GM04504 (cell line): Measurements from ENCODE around the gene CENPF.
"Not testable (repeated sequence)": the region's sequence is repeated elsewhere in the genome, so short reads cannot be mapped to it uniquely, and the experiment has no call there.

ENCODE experiments used
- DNase-seq: peaks from one replicate; pipeline ENCODE4 v3.0.0-alpha.2; 2012; ENCODE audit warnings: low read depth

Gene CENPF, protein sequence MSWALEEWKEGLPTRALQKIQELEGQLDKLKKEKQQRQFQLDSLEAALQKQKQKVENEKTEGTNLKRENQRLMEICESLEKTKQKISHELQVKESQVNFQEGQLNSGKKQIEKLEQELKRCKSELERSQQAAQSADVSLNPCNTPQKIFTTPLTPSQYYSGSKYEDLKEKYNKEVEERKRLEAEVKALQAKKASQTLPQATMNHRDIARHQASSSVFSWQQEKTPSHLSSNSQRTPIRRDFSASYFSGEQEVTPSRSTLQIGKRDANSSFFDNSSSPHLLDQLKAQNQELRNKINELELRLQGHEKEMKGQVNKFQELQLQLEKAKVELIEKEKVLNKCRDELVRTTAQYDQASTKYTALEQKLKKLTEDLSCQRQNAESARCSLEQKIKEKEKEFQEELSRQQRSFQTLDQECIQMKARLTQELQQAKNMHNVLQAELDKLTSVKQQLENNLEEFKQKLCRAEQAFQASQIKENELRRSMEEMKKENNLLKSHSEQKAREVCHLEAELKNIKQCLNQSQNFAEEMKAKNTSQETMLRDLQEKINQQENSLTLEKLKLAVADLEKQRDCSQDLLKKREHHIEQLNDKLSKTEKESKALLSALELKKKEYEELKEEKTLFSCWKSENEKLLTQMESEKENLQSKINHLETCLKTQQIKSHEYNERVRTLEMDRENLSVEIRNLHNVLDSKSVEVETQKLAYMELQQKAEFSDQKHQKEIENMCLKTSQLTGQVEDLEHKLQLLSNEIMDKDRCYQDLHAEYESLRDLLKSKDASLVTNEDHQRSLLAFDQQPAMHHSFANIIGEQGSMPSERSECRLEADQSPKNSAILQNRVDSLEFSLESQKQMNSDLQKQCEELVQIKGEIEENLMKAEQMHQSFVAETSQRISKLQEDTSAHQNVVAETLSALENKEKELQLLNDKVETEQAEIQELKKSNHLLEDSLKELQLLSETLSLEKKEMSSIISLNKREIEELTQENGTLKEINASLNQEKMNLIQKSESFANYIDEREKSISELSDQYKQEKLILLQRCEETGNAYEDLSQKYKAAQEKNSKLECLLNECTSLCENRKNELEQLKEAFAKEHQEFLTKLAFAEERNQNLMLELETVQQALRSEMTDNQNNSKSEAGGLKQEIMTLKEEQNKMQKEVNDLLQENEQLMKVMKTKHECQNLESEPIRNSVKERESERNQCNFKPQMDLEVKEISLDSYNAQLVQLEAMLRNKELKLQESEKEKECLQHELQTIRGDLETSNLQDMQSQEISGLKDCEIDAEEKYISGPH (N-terminal part only)

DNA sequence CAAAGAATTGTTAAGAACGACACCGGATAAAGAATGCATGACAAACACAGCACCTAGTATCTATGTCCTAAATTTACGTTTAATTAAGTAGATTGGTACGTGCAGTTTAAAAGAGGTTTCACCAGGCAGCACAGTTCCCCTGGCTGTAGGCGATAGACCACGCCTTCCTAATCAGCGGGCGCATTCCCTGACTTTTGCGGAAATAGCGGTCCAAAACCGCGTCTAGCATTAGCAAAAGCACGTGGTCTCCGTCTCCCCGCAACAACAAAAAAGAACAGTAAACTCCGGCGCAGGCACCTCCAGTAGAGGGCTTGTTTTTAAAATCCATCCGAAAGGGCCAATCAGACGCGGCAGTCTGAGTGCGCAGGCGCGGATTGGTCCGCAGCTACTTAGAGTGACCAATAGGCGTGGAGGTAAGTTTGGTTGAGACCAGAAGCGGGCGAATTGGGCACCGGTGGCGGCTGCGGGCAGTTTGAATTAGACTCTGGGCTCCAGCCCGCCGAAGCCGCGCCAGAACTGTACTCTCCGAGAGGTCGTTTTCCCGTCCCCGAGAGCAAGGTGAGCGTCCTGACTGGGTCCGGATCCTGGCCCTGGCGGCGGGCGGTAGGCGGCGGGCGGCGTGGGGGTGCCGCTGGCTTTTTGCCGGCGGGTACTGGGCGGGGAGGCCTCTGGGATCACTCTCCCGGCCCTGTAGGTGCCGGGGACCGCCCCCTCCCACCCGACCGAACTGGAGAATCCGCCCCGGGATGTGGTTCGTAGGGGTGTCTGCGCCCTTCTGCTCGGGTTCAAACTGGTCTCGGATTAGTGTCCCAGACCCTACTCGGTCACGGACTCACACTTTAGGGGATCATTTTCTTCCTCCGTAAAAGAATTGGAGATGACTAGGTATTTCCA lies at the start of gene CENPF:
Gene CENPF, plus strand, starts transcription at position 432 of the 894 bp plus-strand sequence. CDS start 10,560 bp downstream, outside the sequence.
- DNase-seq: peak; percentile 97

DNA sequence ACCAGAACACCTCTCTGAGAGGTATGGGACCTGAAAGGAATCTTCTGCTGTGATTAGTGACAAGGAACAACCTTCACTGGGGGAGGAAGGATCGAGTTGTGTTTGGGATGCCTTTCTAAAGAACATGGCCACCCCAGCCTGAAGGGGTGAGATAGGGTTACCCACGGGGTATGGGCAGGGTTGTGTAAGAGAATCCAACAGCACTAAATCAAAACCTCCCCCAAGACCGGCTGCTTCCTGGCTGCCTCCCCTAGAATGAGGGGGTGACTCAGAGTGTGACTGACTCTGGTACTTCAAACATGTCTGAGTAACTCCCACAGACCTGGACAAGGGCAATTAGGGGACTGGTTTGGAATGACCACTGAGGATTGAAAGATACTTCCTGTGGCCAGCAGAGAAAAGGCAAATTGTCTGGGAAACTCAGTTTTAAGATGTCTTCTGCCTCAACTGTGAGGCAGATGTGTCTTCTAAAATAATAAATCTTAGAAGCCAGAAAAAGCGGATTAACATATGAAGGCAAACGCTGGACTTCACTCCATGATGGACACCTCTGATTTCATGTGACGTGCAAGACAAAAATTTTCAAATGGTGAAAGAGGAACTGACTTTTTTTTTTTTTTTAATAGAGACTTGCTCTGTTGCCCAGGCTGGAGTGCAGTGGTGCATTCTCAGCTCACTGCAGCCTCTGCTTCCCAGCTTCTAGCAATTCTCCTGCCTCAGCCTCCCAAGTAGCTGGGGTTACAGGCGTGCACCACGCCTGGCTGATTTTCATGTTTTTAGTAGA lies 44.9 kb upstream of the CENPF start:
- DNase-seq: peak; percentile 88

DNA sequence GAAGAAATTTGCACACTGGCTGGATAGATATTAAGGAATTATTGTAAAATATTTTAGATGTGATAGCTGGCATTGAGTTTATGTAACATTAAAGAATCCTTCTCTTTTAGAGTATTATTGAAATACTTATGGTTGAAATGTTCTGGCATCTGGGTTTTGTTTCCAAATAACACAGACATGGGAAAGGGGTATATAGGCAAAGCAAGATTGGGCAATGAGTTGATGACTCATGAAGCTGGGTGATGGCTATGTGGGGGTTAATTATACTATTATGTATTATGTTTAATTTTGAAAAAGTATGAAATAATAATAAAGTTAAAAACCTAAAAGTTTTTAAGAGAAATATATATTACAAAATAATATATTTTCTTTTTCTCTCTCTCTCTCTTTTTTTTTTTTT lies 39.1 kb upstream of the CENPF start:
- no peak for DNase-seq

DNA sequence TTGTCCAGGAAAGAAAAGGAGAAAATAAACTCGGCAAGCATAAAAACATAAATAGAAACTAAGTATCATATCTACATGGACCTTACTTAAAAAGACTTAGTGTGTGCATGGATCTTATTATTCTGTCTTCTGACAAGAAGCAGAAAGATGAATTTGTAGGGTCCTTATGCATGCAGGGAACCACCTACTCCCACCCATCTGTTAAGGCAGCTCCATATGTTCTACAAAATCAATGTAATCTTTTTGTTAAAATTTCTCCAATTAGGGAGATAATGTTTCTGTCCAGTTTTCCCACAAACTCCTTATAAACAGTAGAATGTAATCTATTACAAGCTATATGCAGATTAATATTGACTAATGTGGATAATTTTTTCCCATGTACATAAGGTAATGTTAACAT lies 37.7 kb upstream of the CENPF start:
- DNase-seq: no peak

DNA sequence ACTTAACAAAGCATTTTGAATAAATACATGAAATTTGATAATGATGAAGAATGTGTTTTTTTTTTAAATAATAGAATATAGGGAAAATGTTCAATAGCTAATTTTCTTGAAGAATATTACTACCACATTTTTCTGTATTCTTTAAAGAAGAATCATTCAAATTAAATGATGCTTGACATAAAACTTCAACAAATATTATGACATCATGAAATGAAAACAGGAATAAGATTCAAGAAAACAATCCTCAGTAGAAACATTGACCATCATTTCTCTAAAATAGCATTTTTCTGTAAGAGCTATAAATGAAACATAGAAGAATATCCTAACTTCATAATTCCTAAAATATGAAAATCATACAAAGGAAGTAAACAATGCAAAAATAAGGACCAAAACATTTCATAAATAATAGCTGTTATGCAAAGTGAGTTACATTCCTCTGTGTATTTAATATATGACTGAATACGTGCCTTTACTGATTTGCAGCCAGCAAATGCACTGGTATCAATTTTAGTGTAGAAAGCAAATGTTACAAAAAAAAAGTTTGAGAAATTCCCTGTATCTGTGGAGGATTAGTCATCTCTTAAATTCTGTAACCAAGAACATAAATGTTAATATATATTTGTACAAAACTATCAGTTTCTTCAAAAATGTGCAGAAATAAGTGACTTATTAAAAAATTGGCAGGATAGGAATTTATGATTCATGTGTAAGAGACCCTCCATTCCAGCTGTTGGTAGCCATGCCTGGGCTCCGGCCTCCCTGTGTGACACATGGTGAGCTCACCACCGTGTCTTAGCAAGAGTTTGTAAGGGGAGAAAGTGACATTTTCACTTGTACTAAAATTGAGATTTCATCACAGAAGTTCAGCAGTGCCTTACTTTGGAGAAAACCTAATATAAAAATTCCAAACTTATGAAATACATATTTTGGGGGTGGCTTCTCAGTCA lies 36.6 kb upstream of the CENPF start:
- DNase-seq: no peak

DNA sequence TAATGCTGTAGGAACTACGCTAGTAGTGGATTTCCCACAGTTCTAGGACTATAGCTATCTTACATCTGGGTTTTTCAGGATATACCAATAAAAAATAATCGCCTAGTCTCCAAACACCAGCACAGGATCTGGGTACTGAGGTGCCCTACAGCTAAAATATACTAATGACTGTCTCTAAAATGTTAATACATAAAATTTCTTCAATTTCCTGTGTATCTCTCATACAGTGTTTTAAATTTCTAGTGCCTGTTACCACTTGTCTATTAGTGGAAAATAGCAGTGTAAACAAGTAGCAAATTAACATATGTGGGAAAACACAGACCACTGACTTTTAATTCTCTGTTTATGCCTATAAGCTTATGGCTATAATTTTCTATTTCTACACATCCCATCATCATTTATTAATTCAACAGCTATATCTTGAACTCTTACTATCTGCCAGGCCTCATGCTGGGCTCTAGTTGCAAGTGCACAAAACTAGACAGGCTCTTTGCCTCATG lies 35.5 kb upstream of the CENPF start:
- DNase-seq: no peak

DNA sequence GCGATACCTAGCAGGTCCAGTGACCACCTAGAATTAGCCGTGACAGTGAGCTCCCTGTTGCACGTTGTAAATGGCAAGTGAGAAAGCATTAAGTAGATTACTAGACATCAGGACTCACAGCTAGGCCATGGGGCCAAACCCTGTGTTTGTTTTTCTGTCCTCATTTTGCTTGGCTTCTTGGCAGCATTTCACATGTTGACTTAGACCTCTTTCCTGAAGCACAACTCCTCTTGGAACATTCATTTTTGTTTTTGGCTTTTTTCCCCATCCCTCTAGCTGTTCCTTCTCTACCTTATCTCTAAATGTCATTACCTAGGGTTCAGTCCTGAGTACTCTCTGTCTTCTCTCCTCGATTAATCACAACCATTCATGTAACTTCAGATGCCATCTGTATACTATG lies 34.7 kb upstream of the CENPF start:
- no peak for DNase-seq

DNA sequence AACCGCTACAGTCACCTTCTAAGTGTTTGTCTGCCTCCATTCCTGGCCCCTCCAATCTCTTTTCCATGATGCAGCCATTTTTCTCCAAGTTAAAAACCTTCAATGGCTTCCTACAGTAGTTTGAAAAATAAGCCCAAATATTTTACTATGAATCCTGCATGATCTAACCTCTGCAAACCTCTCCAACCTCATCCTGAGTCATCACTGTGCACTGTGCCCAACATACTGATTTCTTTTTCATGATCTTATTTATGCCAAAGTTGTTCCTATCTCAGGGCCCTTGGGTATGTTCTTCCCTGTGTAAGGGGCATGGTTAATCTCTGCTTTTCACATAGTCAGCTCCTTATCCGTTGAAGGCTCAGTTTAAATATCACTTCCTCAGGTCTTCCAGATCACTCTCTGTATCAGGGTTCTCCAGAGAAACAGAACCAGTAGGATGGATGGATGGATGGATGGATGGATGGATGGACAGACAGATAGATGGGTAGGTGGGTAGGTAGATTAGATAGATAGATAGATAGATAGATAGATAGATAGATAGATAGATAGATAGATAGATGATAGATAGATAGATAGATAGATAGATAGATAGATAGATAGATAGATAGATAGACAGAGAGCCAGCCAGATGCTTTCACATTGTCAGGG lies 33.5 kb upstream of the CENPF start:
- DNase-seq: no peak

DNA sequence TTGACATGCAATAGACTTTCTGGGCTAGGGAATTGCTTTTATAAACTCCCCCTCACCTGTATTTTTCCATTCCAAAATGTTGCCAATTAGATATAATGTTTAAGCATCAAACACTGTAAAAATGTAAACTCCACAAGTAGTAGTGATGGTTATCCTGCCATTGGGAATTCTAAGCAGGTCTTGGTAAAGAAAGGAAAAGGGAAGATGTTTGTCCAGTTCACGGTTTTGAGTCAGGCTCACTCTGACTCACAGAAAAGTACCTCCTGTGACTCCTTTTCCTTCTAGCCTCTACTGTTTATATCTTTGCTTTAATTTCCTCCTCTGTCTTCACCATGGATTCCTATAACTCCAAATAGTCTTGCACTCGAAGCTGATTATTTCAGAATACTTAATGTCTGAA lies 32.6 kb upstream of the CENPF start:
- DNase-seq: no peak

DNA sequence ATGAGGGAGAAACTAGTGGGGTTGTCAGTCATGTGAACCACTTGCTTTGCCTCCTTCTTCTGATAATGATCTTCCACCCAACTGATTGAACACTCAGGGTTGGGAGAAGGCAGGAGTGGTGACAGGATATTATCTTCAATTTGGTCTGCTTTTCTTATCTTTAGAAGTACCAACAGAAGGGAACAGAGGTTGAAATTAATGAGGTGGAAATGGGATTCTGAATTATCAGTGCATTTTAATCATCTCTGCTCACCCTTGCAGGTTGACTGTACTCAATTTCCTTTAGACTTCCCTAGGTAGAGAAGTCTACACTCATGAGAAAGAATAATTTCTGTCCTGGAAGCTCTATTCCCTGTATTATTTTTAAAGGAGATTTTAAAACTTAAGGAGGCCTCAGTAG lies 31.7 kb upstream of the CENPF start:
- no peak for DNase-seq

DNA sequence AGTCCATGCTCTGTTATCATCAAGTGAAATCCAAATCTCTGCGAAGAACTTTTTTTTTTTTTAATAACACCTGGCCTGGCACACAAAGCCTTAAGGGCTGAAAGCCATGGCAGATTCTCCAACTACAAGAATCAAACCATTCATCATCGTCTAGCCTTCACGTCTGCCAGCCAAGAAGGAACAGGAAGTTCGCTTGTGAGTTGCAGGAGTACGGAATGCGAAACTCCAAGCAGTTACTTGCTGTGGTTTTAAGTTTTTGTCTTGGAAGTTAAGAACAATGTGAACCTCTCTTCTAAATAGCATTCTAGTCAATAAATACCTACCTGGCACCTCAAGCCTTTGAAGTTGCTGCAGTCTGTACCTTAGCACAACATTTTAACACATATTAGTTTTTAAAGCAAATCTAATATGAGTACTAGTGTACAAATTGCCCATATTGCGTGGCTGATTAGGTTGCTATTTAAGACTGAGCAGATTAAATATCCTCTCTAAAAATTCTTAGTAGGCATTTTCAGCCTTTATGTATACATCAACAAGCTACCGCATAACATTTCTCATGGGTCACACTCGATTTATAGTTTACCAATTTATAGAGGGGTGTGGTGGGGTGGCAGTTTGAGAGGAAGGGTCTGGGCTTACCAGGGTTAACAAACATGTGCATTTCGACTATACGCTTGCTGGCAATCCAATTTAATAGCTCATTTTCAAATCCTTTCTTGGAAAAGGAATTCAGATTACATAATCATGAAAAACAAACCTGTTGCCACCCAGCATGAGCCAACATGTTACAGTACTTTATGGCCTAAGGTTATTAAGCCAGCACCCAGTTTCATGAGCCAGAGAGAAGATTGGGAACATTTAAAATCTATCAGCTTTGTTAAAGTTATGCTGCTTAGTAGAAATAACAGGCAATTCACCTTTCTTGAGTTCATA lies 29.3 kb upstream of the CENPF start:
- no peak for DNase-seq

DNA sequence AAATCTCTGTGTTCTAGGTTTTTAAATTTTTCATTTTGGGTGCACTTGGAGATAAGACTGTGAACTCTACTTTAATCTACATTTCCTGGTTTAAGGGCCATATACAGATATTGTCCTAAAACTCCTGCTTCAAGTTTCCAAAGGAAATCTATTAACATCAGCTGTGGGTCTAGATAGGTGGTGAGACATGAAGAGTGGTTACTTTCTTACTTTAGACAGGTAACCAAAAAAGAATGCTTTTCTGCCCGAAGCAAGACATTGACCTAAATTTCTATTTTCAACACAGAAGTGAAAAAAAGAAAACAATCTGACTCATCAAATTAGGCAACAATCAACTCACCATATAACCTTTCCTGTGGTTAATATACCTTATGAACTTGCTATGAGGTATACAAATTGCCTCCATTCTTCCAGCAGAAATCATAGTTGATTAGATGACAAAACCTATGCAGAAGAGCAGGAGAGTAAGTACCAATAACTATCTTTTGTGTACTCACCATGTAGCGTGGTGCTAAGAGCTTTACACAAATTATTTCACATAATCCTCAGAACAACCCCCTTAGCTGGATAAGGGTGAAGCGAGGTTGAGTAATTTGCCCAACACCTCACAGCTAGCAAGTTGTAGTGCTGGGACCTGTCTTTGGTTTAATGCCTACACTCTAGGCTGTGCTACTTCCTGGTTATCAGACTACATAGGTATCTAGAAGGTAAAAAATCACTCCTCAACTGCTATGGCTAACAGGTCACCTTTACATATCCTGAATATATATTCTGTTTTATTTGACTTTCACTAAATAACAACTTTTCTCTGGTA lies 28.2 kb upstream of the CENPF start:
- no peak for DNase-seq

DNA sequence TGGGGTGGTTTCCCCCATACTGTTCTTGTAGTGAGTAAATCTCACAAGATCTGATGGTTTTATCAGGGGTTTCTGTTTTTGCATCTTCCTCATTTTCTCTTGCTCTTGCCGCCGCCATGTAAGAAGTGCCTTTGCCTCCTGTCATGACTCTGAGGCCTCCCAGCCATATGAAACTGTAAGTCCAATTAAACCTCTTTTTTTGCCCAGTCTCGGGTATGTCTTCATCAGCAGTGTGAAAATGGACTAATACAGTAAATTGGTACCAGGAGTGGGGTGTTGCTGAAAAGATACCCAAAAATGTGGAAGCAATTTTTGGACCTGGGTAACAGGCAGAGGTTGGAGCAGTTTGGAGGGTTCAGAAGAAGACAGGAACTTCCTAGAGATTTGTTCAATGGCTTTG lies 26.9 kb upstream of the CENPF start:
- not testable (repeated sequence) for DNase-seq

DNA sequence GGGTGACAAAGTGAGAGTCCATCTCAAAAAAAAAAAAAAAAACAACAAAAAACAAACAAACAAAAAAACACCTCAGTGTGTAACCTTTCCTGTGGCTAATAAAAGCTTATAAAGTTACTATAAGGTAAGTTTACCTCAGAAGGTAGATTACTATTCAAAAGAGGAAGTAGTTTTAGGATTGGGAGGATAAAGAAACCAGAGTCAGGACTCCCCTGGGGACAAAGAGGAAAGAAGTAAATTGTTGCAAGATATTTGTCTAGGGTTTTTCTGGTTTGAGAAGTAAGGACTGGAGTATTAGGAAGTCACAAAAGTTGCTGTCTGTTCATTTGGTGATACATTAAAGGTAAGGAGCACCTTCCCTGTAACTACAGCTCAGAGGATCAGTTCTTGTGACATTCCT lies 23.8 kb upstream of the CENPF start:
- no peak for DNase-seq

DNA sequence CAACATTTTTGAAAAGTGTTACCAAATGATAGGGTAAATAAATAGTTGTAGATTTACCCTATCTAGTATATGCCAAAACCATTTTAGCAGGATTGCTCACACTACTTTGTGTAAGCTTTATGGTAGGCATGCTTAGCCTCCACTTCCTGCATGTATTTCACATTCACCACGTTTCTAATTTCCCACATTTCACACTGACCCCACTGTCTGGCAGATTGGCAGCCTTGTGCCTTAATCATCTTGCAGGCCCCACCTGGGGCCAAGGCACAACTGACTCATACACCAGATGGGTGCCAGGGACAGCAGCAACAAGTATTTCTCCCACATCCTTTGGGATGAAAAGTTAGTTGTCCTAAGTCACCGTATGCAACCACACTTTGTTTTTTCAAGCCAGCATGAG lies 21.2 kb upstream of the CENPF start:
- DNase-seq: peak; percentile 83

DNA sequence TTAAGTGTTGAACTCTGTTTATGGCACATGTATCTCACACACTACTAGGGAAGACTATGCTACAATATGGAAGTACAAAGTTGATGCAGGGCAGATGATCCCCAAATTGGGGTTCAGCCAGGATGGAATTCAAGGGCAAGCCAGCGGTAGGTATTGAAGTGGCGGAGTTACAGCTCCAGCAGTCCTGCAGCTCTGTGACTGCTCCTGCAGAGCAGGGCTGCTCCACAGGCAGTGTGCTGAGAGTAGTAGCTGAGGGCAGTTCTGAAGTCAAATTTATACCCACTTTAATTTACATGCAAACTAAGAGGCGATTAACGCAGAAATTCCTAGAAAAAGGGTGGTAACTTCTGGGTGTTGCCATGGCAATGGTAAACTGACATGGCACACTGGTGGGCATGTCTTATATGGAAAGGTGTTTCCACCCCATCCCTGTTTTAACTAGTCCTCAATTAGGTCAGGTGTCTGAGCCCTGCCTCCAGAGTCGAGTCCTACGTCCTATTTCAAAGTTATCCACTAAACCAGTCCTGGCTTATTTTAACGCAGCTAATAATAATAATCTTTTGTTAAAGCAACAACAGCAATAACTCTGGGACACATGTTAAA lies 20.6 kb upstream of the CENPF start:
- DNase-seq: no peak
